Thyroid gland (tissue), 4 donors: Measurements from ENCODE around the gene ICAM4. TPM values are rescaled to one million over a fixed set of nuclear protein-coding genes. Genes with fewer than 3 reads are reported as not detected.

Experiments
- DNase-seq, 2 donors: peaks; one replicate each; pipeline ENCODE4 v3.0.0-alpha.2; 2019
- H3K27ac ChIP-seq, 3 donors: fragments of 200-600 bp; sonication (generic); 1 replicate in 2 of 3; 2 replicates in 1 of 3; pipeline ENCODE4 v1.5.1; 2016 to 2019; ENCODE audit warnings: mild to moderate bottlenecking in 1 of 3, moderate library complexity in 1 of 3
- H3K27me3 ChIP-seq: fragments of 200-600 bp; sonication (generic); one replicate; pipeline ENCODE4 v1.5.1; 2019
- H3K36me3 ChIP-seq, 2 donors: fragments of 200-600 bp; sonication (generic); one replicate each; pipeline ENCODE4 v1.5.1; 2016 to 2019
- H3K4me1 ChIP-seq, 2 donors: fragments of 200-600 bp; sonication (generic); one replicate each; pipeline ENCODE4 v1.5.1; 2017 to 2019
- H3K4me3 ChIP-seq, 3 donors: fragments of 200-600 bp; sonication (generic); replicated peaks in 1 of 3; 1 replicate in 2 of 3; 2 replicates in 1 of 3; pipeline ENCODE4 v1.5.1; 2016; ENCODE audit warnings: mild to moderate bottlenecking in 1 of 3
- H3K9me3 ChIP-seq: fragments of 200-600 bp; sonication (generic); one replicate; pipeline ENCODE4 v1.5.1; 2017
- CTCF ChIP-seq, 6 experiments: fragments of 200-600 bp in 3 of 6; fragments of 450-650 bp in 3 of 6; sonication (generic) in 3 of 6; IDR thresholded peaks; one replicate each; pipeline ENCODE4 v1.5.1; 2016 to 2019; ENCODE audit warnings: antibody characterized with exemption in 6 of 6, mild to moderate bottlenecking in 2 of 6, inconsistent platforms in 1 of 6, moderate library complexity in 1 of 6
- POLR2A ChIP-seq, 2 donors: fragments of 450-650 bp; IDR thresholded peaks; one replicate each; pipeline ENCODE4 v1.6.1; 2017; ENCODE audit warnings: antibody characterized with exemption in 2 of 2, mild to moderate bottlenecking in 2 of 2, moderate library complexity in 1 of 2
- WGBS, 2 donors: methylation state at CpG; one replicate each; pipeline ENCODE4 v1.1.5; 2017; 5-methylcytosine and 5-hydroxymethylcytosine counted together
- intact Hi-C: fragments of 100-400 bp; cut with DNase I; formaldehyde crosslinking; loops from one replicate; pipeline ENCODE4 v1.15.1; 2023
- total RNA-seq, 4 donors: library from RNA; depleted of rRNA; stranded (reverse); fragments of >200 nt; gene quantifications; one replicate each; pipeline ENCODE4 v1.2.3, GENCODE V29; 2016

Gene ICAM4
- total RNA-seq, 4 donors from 2014 or later = 0.44 TPM; not detected in 3

GRCh38 chr19:10259162-10259905 lies 27.4 kb upstream of the ICAM4 start:
- peak overlapping the region; percentile 44 to 69 (median 44) for H3K27ac ChIP-seq
- H3K9me3 ChIP-seq = no peaks in the 10 kb centered on the region
- 47 to 52% methylated on average over 17 to 21 of the region's 32 CpGs for WGBS, 2 donors
- H3K27me3 ChIP-seq = no peaks in the 10 kb centered on the region
- peak; percentile 94 to 95 for DNase-seq
- TF ChIP-seq POLR2A (IDR thresholded peaks at IDR 0.05) = no peak
- peak in 4 of 6 experiments; percentile 61 to 83 (median 72) for TF ChIP-seq CTCF (IDR thresholded peaks at IDR 0.05)
- H3K4me1 ChIP-seq = peaks cover 15 to 23% of the 10 kb centered on the region in 2 donors
- intact Hi-C loops = loop anchor here (10.0 kb wide), 2 partner anchors 145 to 325 kb away; partner anchors contain the start of genes EIF3G, OLFM2 and P2RY11
- no peak overlapping the region for H3K4me3 ChIP-seq
- H3K36me3 ChIP-seq = peaks cover 25 to 27% of the 10 kb centered on the region in 2 donors

- no peak overlapping the region for H3K4me3 ChIP-seq
Measured at GRCh38 chr19:10260141-10260584, 26.6 kb upstream of the ICAM4 start.

GRCh38 chr19:10262771-10263170 lies 24.0 kb upstream of the ICAM4 start:
- no peak overlapping the region for H3K27ac ChIP-seq
- peaks cover 15 to 23% of the 10 kb centered on the region in 2 donors for H3K4me1 ChIP-seq
- no peak for DNase-seq
- H3K27me3 ChIP-seq = no peaks in the 10 kb centered on the region
- H3K9me3 ChIP-seq = no peaks in the 10 kb centered on the region
- intact Hi-C loops = no loop called here
- 65 to 72% methylated on average over 7 of the region's 7 CpGs for WGBS, 2 donors
- TF ChIP-seq CTCF (IDR thresholded peaks at IDR 0.05) (no peak), POLR2A (IDR thresholded peaks at IDR 0.05) (no peak)
- no peak overlapping the region for H3K4me3 ChIP-seq
- H3K36me3 ChIP-seq = peaks cover 9 to 10% of the 10 kb centered on the region in 2 donors

More at GRCh38 chr19:10260141-10260584, 26.6 kb upstream of the ICAM4 start:
- H3K9me3 ChIP-seq = no peaks in the 10 kb centered on the region
- WGBS, 2 donors = 21 to 45% methylated on average over 8 of the region's 8 CpGs
- peak overlapping the region; percentile 44 to 69 (median 57) for H3K27ac ChIP-seq
- peaks cover 17 to 26% of the 10 kb centered on the region in 2 donors for H3K36me3 ChIP-seq
- intact Hi-C loops = no loop called here
- peak; percentile 94 to 97 for DNase-seq
- peaks cover 15 to 23% of the 10 kb centered on the region in 2 donors for H3K4me1 ChIP-seq
- TF ChIP-seq CTCF (IDR thresholded peaks at IDR 0.05) (no peak), POLR2A (IDR thresholded peaks at IDR 0.05) (peak in 1 of 2 donors; percentile 18)
- no peaks in the 10 kb centered on the region for H3K27me3 ChIP-seq

- no peak for DNase-seq
- WGBS, 2 donors = 95 to 96% methylated on average over 7 of the region's 7 CpGs
- TF ChIP-seq POLR2A (IDR thresholded peaks at IDR 0.05) (no peak), CTCF (IDR thresholded peaks at IDR 0.05) (no peak)
- peaks cover 10 to 21% of the 10 kb centered on the region in 2 donors for H3K4me1 ChIP-seq
- no peak overlapping the region for H3K27ac ChIP-seq
- no peaks in the 10 kb centered on the region for H3K9me3 ChIP-seq
- no peaks in the 10 kb centered on the region for H3K27me3 ChIP-seq
- H3K36me3 ChIP-seq = no peaks in the 10 kb centered on the region
- intact Hi-C loops = no loop called here
- H3K4me3 ChIP-seq = no peak overlapping the region
Measured at GRCh38 chr19:10266706-10267105, 20.0 kb upstream of the ICAM4 start.

- H3K9me3 ChIP-seq = no peaks in the 10 kb centered on the region
- H3K27ac ChIP-seq = peak overlapping the region; percentile 6 to 48 (median 29)
- no peak overlapping the region for H3K4me3 ChIP-seq
- TF ChIP-seq POLR2A (IDR thresholded peaks at IDR 0.05) (no peak), CTCF (IDR thresholded peaks at IDR 0.05) (no peak)
- intact Hi-C loops = loop anchor here (2.0 kb wide), 1 partner anchor 121 kb away; no protein-coding TSS in a partner anchor
- WGBS, 2 donors = 69 to 75% methylated on average over 6 of the region's 6 CpGs
- H3K36me3 ChIP-seq = no peaks in the 10 kb centered on the region
- H3K4me1 ChIP-seq = peaks cover 10 to 21% of the 10 kb centered on the region in 2 donors
- no peak for DNase-seq
- H3K27me3 ChIP-seq = no peaks in the 10 kb centered on the region
Measured at GRCh38 chr19:10268071-10268470, 18.7 kb upstream of the ICAM4 start.
